HepG2 (cell line): Measurements from ENCODE around the gene SPAG5. TPM values are rescaled to one million over a fixed set of nuclear protein-coding genes. Genes with fewer than 3 reads are reported as not detected.

Source experiments
- ATAC-seq: fragments of 200-7000 bp; cut with Tn5 transposase; 3 replicates; pipeline ENCODE4 v1.9.1; 2020; ENCODE audit warnings: mild to moderate bottlenecking, moderate library complexity
- BruUV-seq: library from RNA; stranded (reverse); fragments of 400-500 nt; replicated peaks from 2 replicates; lab custom pipeline; 2021; lab: Mats Ljungman, UMichigan
- CTCF ChIA-PET: fragments of 300-600 bp; formaldehyde crosslinking; extraction: SDS; loops from one replicate; lab custom pipeline; 2021; ENCODE audit warnings: low total read pairs, inconsistent platforms, low intra/inter-chr PET ratio; lab: Yijun Ruan, JAX
- POLR2A ChIA-PET: fragments of 350-600 bp; sonication (Branson Sonifier 250); formaldehyde crosslinking; loops from one replicate; lab custom pipeline; 2020; ENCODE audit warnings: antibody characterized with exemption, inconsistent platforms; lab: Yijun Ruan, JAX
- DNase-seq: peaks from one replicate; pipeline ENCODE4 v3.0.0-alpha.2; 2015; ENCODE audit warnings: low spot score
- FAIRE-seq: peaks from 3 replicates; lab custom pipeline; 2011; peaks lifted over from hg19 to GRCh38; lab: Jason Lieb, UNC
- H2AFZ ChIP-seq: one replicate; pipeline ENCODE4 v1.6.1; 2011; ENCODE audit warnings: low read length, inconsistent platforms
- H3K27ac ChIP-seq: fragments of 300-600 bp; 3 replicates; pipeline ENCODE4 v1.8.0; 2011; ENCODE audit warnings: mixed run types, mild to moderate bottlenecking, mixed read lengths, low read length, inconsistent platforms; ENCODE audit not compliant: insufficient read depth; ENCODE audit errors: extremely low read length
- H3K27me3 ChIP-seq, 2 experiments: fragments of 200-600 bp in 1 of 2; 2 replicates in 1 of 2; 3 replicates in 1 of 2; pipeline versions ENCODE4 v1.6.0 to v1.8.0; 2011; ENCODE audit warnings: low read length in 2 of 2, mild to moderate bottlenecking in 2 of 2, moderate library complexity in 2 of 2, inconsistent platforms in 1 of 2; ENCODE audit not compliant: insufficient read depth in 2 of 2, control insufficient read depth in 1 of 2
- H3K36me3 ChIP-seq, 2 experiments: fragments of 200-600 bp in 1 of 2; replicated peaks in 1 of 2; 2 replicates in 1 of 2; 3 replicates in 1 of 2; pipeline versions ENCODE4 v1.5.1 to v1.8.0; 2011; ENCODE audit warnings: low read length in 2 of 2, inconsistent platforms in 1 of 2; ENCODE audit not compliant: insufficient read depth in 2 of 2, control insufficient read depth in 1 of 2
- H3K4me1 ChIP-seq: 2 replicates; pipeline ENCODE4 v1.5.1; 2012; ENCODE audit warnings: low read length, inconsistent platforms; ENCODE audit not compliant: insufficient read depth
- H3K4me2 ChIP-seq: 2 replicates; pipeline ENCODE4 v1.6.0; 2011; ENCODE audit warnings: low read depth, low read length, inconsistent platforms
- H3K4me3 ChIP-seq, 3 experiments: fragments of 200-600 bp in 1 of 3; sonication (generic), shearing (Covaris generic) in 1 of 3; replicated peaks in 1 of 3; 2 replicates each; pipeline ENCODE4 v1.5.1; 2011 to 2016; ENCODE audit warnings: low read length in 3 of 3, inconsistent platforms in 2 of 3, low read depth in 2 of 3, mild to moderate bottlenecking in 2 of 3, control low read depth in 1 of 3, mixed read lengths in 1 of 3; ENCODE audit not compliant: insufficient read depth in 1 of 3
- H3K79me2 ChIP-seq: one replicate; pipeline ENCODE4 v1.6.1; 2011; ENCODE audit warnings: low read length, inconsistent platforms; ENCODE audit not compliant: insufficient read depth
- H3K9ac ChIP-seq: 2 replicates; pipeline ENCODE4 v1.6.0; 2011; ENCODE audit warnings: mild to moderate bottlenecking, low read depth, low read length, inconsistent platforms; ENCODE audit not compliant: insufficient read depth
- H3K9me3 ChIP-seq: 2 replicates; pipeline ENCODE4 v1.5.1; 2012; ENCODE audit warnings: mild to moderate bottlenecking, low read length
- H4K20me1 ChIP-seq: 2 replicates; pipeline ENCODE4 v1.6.0; 2011; ENCODE audit warnings: inconsistent platforms, mild to moderate bottlenecking, low read length, moderate library complexity; ENCODE audit not compliant: insufficient read depth
- NFYB ChIP-seq: sonication (generic); formaldehyde crosslinking; IDR thresholded peaks from 2 replicates; pipeline ENCODE4 v1.4.0; 2020; ENCODE audit warnings: missing genetic modification reagents
- PTBP1 ChIP-seq: fragments of 200-400 bp; formaldehyde crosslinking; IDR thresholded peaks from 2 replicates; pipeline ENCODE4 v1.6.1; 2018; ENCODE audit warnings: low read length, low read depth; ENCODE audit not compliant: poor library complexity, severe bottlenecking
- SIX4 ChIP-seq: sonication (generic); formaldehyde crosslinking; IDR thresholded peaks from 2 replicates; pipeline ENCODE4 v1.4.0; 2020; ENCODE audit warnings: missing genetic modification reagents
- ZNF234 ChIP-seq: sonication (generic); formaldehyde crosslinking; conservative IDR thresholded peaks from 2 replicates; pipeline ENCODE4 v1.5.1; 2020; ENCODE audit warnings: mild to moderate bottlenecking, missing genetic modification reagents
- ZNF274 ChIP-seq: sonication (generic); formaldehyde crosslinking; IDR thresholded peaks from 2 replicates; pipeline ENCODE4 v1.5.1; 2020; ENCODE audit warnings: mild to moderate bottlenecking, missing genetic modification reagents
- ZNF770 ChIP-seq: sonication (generic); formaldehyde crosslinking; IDR thresholded peaks from 2 replicates; pipeline ENCODE4 v1.5.0; 2020; ENCODE audit warnings: mild to moderate bottlenecking, missing genetic modification reagents
- WGBS: methylation state at CpG from one replicate; pipeline ENCODE4 v1.1.6; 2017; ENCODE audit warnings: low lambda C conversion rate; 5-methylcytosine and 5-hydroxymethylcytosine counted together
- in situ Hi-C: cut with HindIII; loops from 2 replicates; pipeline ENCODE4 v1.10.0; 2017; ENCODE audit warnings: low pct_unique_long_range_greater_than_20kb; ENCODE audit not compliant: extremely low pct_ligation_motif_present
- intact Hi-C: fragments of 100-400 bp; cut with micrococcal nuclease; formaldehyde crosslinking; loops from one replicate; pipeline ENCODE4 v1.10.0; 2022; ENCODE audit not compliant: unreplicated experiment
- polyA plus RNA-seq, 8 experiments: library from polyadenylated mRNA; depleted of rRNA in 3 of 8; stranded (reverse) in 7 of 8; unstranded in 1 of 8; fragments of >200 nt; fragmentation: Illumina TruSeq in 4 of 8; extraction: Trizol in 4 of 8; gene quantifications; 2 replicates each; pipeline versions ENCODE4 v1.2.1 to v1.2.3, GENCODE V29; 2011 to 2016; ENCODE audit warnings: low read depth in 4 of 8, missing spikeins in 1 of 8, mixed read lengths in 1 of 8; ENCODE audit not compliant: insufficient read depth in 1 of 8
- total RNA-seq, 5 experiments: library from RNA; depleted of rRNA; stranded (reverse); fragments of >200 nt; fragmentation: Illumina TruSeq; extraction: Trizol; gene quantifications; 2 replicates each; pipeline ENCODE4 v1.2.3, GENCODE V29; 2016; ENCODE audit warnings: low read depth in 1 of 5
- TF ChIP-seq, protein P1 (sequence below): IDR thresholded peaks from 2 replicates; pipeline ENCODE4 v1.6.1; 2012; ENCODE audit warnings: low read length, improper control_type of control experiment

Gene SPAG5
- total and polyA plus RNA-seq, 2 of the 13 experiments (the other 11 are each of a cell fraction or from before 2014, with no cell fraction given) = 41.4 to 98.0 TPM

GRCh38 chr17:28635506-28635905, 36.7 kb upstream of the SPAG5 start (continued):
- TF ChIP-seq SIX4 = no peak

- CTCF ChIA-PET = no interaction called here
- Histone ChIP-seq H3K79me2 (no peaks in the 10 kb centered on the region), H3K27me3 (no peaks in the 10 kb centered on the region), H3K9me3 (no peaks in the 10 kb centered on the region), H3K36me3 (peaks cover 48 to 90% of the 10 kb centered on the region in 2 experiments), H2AFZ (no peak overlapping the region)
- POLR2A ChIA-PET = interaction anchor here (1.4 kb wide), 1 partner anchor 10 kb away, joined by 5 read pairs; the partner anchor contains the start of gene BLTP2
- BruUV-seq = TSS peak; percentile 26
- FAIRE-seq (no peak), DNase-seq (no peak)
- intact Hi-C loops = no loop called here
- no peak for TF ChIP-seq ZNF234 (CRISPR knock-in tag)
- no peak for TF ChIP-seq NFYB (CRISPR knock-in tag)
- TF ChIP-seq, protein P1, sequence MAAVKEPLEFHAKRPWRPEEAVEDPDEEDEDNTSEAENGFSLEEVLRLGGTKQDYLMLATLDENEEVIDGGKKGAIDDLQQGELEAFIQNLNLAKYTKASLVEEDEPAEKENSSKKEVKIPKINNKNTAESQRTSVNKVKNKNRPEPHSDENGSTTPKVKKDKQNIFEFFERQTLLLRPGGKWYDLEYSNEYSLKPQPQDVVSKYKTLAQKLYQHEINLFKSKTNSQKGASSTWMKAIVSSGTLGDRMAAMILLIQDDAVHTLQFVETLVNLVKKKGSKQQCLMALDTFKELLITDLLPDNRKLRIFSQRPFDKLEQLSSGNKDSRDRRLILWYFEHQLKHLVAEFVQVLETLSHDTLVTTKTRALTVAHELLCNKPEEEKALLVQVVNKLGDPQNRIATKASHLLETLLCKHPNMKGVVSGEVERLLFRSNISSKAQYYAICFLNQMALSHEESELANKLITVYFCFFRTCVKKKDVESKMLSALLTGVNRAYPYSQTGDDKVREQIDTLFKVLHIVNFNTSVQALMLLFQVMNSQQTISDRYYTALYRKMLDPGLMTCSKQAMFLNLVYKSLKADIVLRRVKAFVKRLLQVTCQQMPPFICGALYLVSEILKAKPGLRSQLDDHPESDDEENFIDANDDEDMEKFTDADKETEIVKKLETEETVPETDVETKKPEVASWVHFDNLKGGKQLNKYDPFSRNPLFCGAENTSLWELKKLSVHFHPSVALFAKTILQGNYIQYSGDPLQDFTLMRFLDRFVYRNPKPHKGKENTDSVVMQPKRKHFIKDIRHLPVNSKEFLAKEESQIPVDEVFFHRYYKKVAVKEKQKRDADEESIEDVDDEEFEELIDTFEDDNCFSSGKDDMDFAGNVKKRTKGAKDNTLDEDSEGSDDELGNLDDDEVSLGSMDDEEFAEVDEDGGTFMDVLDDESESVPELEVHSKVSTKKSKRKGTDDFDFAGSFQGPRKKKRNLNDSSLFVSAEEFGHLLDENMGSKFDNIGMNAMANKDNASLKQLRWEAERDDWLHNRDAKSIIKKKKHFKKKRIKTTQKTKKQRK = no peak
- TF ChIP-seq ZNF770 = no peak
- TF ChIP-seq ZNF274 (CRISPR knock-in tag) = no peak
- TF ChIP-seq PTBP1 = no peak
- TF ChIP-seq, all 625 proteins: peak for 0
- WGBS = 94% methylated on average over 7 of the region's 14 CpGs
- H3K4me2 ChIP-seq = no peak overlapping the region
- H3K9ac ChIP-seq = no peak overlapping the region
- H3K4me3 ChIP-seq = no peak overlapping the region
- H4K20me1 ChIP-seq = no peaks in the 10 kb centered on the region
- no peak for ATAC-seq
- H3K4me1 ChIP-seq = no peaks in the 10 kb centered on the region
- no peak overlapping the region for H3K27ac ChIP-seq
- in situ Hi-C loops = loop anchor here (25.0 kb wide), 1 partner anchor 253 kb away; the partner anchor contains the start of gene FLOT2
These were observed 35.5 kb upstream of the SPAG5 start for GRCh38 chr17:28634206-28634865.
